ENCODE measurements around the gene ENAH.
"Not testable (repeated sequence)": the region's sequence is repeated elsewhere in the genome, so short reads cannot be mapped to it uniquely, and the experiment has no call there.

The ENAH gene

GRCh38 chr1:225637651-225638199 lies 15.2 kb downstream of the ENAH start:
- H3K4me2 ChIP-seq (ENCODE audit: low read length) = no peak overlapping the region
- no peaks in the 10 kb centered on the region for H3K79me2 ChIP-seq (ENCODE audit: control insufficient read depth, low read length)
- TF ChIP-seq CTCF (IDR thresholded peaks at IDR 0.05; ENCODE audit: low read depth, low read length, poor library complexity, severe bottlenecking) (no peak), EZH2phosphoT487 (IDR thresholded peaks at IDR 0.05; ENCODE audit: borderline replicate concordance, low read length) (no peak)

GRCh38 chr1:225636992-225637391 lies 15.9 kb downstream of the ENAH start:
- not testable (repeated sequence) for H3K27ac ChIP-seq (ENCODE audit: low read depth, low read length); H3F3A ChIP-seq (ENCODE audit: control insufficient read depth, insufficient read depth); H3K9me3 ChIP-seq (ENCODE audit: control insufficient read depth, insufficient read depth, low read length); H3K36me3 ChIP-seq (ENCODE audit: control insufficient read depth, low read length); H3K9me2 ChIP-seq (replicated peaks; ENCODE audit: control insufficient read depth, low read length); H4K20me1 ChIP-seq (ENCODE audit: control insufficient read depth, insufficient read depth, low read depth, low read length); H3K4me2 ChIP-seq (ENCODE audit: low read length); H3K4me3 ChIP-seq (ENCODE audit: low read length); H3K4me1 ChIP-seq (ENCODE audit: control insufficient read depth, low read length); H3K79me2 ChIP-seq (ENCODE audit: control insufficient read depth, low read length); H3K27me3 ChIP-seq (ENCODE audit: control insufficient read depth, low read length)

More at GRCh38 chr1:225637651-225638199, 15.2 kb downstream of the ENAH start:
- H3K9me2 ChIP-seq (replicated peaks; ENCODE audit: control insufficient read depth, low read length) = no peaks in the 10 kb centered on the region
- H3K36me3 ChIP-seq (ENCODE audit: control insufficient read depth, low read length) = no peaks in the 10 kb centered on the region
- H3K9me3 ChIP-seq (ENCODE audit: control insufficient read depth, insufficient read depth, low read length) = no peaks in the 10 kb centered on the region
- H3F3A ChIP-seq (ENCODE audit: control insufficient read depth, insufficient read depth) = no peaks in the 10 kb centered on the region
- H3K27me3 ChIP-seq (ENCODE audit: control insufficient read depth, low read length) = no peaks in the 10 kb centered on the region
- no peak overlapping the region for H3K27ac ChIP-seq (ENCODE audit: low read depth, low read length)
- H4K20me1 ChIP-seq (ENCODE audit: control insufficient read depth, insufficient read depth, low read depth, low read length) = no peaks in the 10 kb centered on the region
- no peak overlapping the region for H3K4me3 ChIP-seq (ENCODE audit: low read length)
- H3K4me1 ChIP-seq (ENCODE audit: control insufficient read depth, low read length) = no peaks in the 10 kb centered on the region

- H3K27ac ChIP-seq (ENCODE audit: low read depth, low read length) = no peak overlapping the region
- H3K4me3 ChIP-seq (ENCODE audit: low read length) = no peak overlapping the region
- no peaks in the 10 kb centered on the region for H3K9me2 ChIP-seq (replicated peaks; ENCODE audit: control insufficient read depth, low read length)
- H3K36me3 ChIP-seq (ENCODE audit: control insufficient read depth, low read length) = no peaks in the 10 kb centered on the region
- no peaks in the 10 kb centered on the region for H4K20me1 ChIP-seq (ENCODE audit: control insufficient read depth, insufficient read depth, low read depth, low read length)
- TF ChIP-seq EZH2phosphoT487 (IDR thresholded peaks at IDR 0.05; ENCODE audit: borderline replicate concordance, low read length) (no peak), CTCF (IDR thresholded peaks at IDR 0.05; ENCODE audit: low read depth, low read length, poor library complexity, severe bottlenecking) (no peak)
- no peaks in the 10 kb centered on the region for H3K9me3 ChIP-seq (ENCODE audit: control insufficient read depth, insufficient read depth, low read length)
- H3F3A ChIP-seq (ENCODE audit: control insufficient read depth, insufficient read depth) = no peaks in the 10 kb centered on the region
- no peaks in the 10 kb centered on the region for H3K27me3 ChIP-seq (ENCODE audit: control insufficient read depth, low read length)
- no peaks in the 10 kb centered on the region for H3K79me2 ChIP-seq (ENCODE audit: control insufficient read depth, low read length)
- H3K4me1 ChIP-seq (ENCODE audit: control insufficient read depth, low read length) = no peaks in the 10 kb centered on the region
- H3K4me2 ChIP-seq (ENCODE audit: low read length) = no peak overlapping the region
These were observed 17.3 kb downstream of the ENAH start for GRCh38 chr1:225635649-225636048.

- H3K79me2 ChIP-seq (ENCODE audit: control insufficient read depth, low read length); H3K4me1 ChIP-seq (ENCODE audit: control insufficient read depth, low read length); H3K27me3 ChIP-seq (ENCODE audit: control insufficient read depth, low read length); H3K36me3 ChIP-seq (ENCODE audit: control insufficient read depth, low read length); H4K20me1 ChIP-seq (ENCODE audit: control insufficient read depth, insufficient read depth, low read depth, low read length); H3K9me2 ChIP-seq (replicated peaks; ENCODE audit: control insufficient read depth, low read length); H3K4me3 ChIP-seq (ENCODE audit: low read length); H3F3A ChIP-seq (ENCODE audit: control insufficient read depth, insufficient read depth); H3K27ac ChIP-seq (ENCODE audit: low read depth, low read length); H3K9me3 ChIP-seq (ENCODE audit: control insufficient read depth, insufficient read depth, low read length); H3K4me2 ChIP-seq (ENCODE audit: low read length): not testable (repeated sequence)
These were observed 20.1 kb downstream of the ENAH start for GRCh38 chr1:225632836-225633235.
